Measurements from ENCODE around the gene DNAJA2. TPM values are rescaled to one million over a fixed set of nuclear protein-coding genes. Genes with fewer than 3 reads are reported as not detected.

Gene DNAJA2
- total and polyA plus RNA-seq, 2 of the 4 experiments (the other 2 are of a cell fraction): 18.6 to 53.9 TPM

- Histone ChIP-seq H3K27me3 (ENCODE audit: control insufficient read depth, insufficient read depth, low read length) (peaks cover 4% of the 10 kb centered on the region), H3K23ac (ENCODE audit: low read depth, low read length) (no peak overlapping the region), H2AK5ac (ENCODE audit: low read depth, low read length) (no peak overlapping the region), H2BK20ac (ENCODE audit: low read depth, low read length) (no peak overlapping the region), H3K9ac (ENCODE audit: low read depth, low read length) (no peak overlapping the region), H3K79me1 (ENCODE audit: low read depth in 1 of 2, low read length in 2 of 2) (no peaks in the 10 kb centered on the region), H3K4ac (ENCODE audit: low read depth, low read length) (no peak overlapping the region), H2BK15ac (ENCODE audit: low read depth, low read length) (no peak overlapping the region), H3K14ac (replicated peaks; ENCODE audit: low read depth, low read length) (no peak overlapping the region), H3K18ac (ENCODE audit: low read depth, low read length) (no peak overlapping the region), H2AFZ (replicated peaks; ENCODE audit: low read length, poor library complexity) (no peak overlapping the region), H3K9me1 (ENCODE audit: insufficient read depth, low read length) (no peaks in the 10 kb centered on the region), H2AK9ac (replicated peaks; ENCODE audit: low read depth, low read length, poor library complexity) (no peak overlapping the region), H4K8ac (ENCODE audit: low read depth in 2 of 2, low read length in 2 of 2) (no peak overlapping the region), H2BK120ac (ENCODE audit: low read depth, low read length) (no peak overlapping the region), H3K9me3 (ENCODE audit: control insufficient read depth, insufficient read depth, low read length) (no peaks in the 10 kb centered on the region), H4K20me1 (ENCODE audit: insufficient read depth, low read length) (no peaks in the 10 kb centered on the region), H3K4me2 (ENCODE audit: low read depth, low read length) (no peak overlapping the region), H2BK5ac (ENCODE audit: low read depth, low read length, poor library complexity, severe bottlenecking) (no peak overlapping the region), H3K36me3 (ENCODE audit: control insufficient read depth, insufficient read depth, low read length) (no peaks in the 10 kb centered on the region), H3K4me1 (ENCODE audit: control insufficient read depth, insufficient read depth, low read length) (no peaks in the 10 kb centered on the region), H3K4me3 (ENCODE audit: insufficient read depth, low read depth, low read length) (no peak overlapping the region), H4K5ac (ENCODE audit: low read depth, low read length) (no peak overlapping the region), H4K91ac (ENCODE audit: insufficient read depth, low read depth, low read length) (no peak overlapping the region), H3K56ac (ENCODE audit: extremely low read depth, insufficient read depth, low read length) (no peak overlapping the region), H3K27ac (ENCODE audit: insufficient read depth, low read length) (no peak overlapping the region)
- BruUV-seq (replicated peaks): no TSS peak
- in situ Hi-C loops (cut with MboI; ENCODE audit: low sequenced_read_pairs) (no loop called here), dilution Hi-C loops (cut with HindIII; ENCODE audit: low sequenced_read_pairs, unreplicated experiment) (no loop called here), intact Hi-C loops (cut with micrococcal nuclease) (no loop called here)
- DNase-seq: no peak
- no CpG with 5 or more reads among the region's 2 CpGs for WGBS, 2 experiments (ENCODE audit: extremely low coverage in 2 of 2, insufficient read length in 1 of 2)
- ATAC-seq (ENCODE audit: low read depth): no peak
- ChIA-PET POLR2A (ENCODE audit: unreplicated experiment) (no interaction called here), CTCF (interaction anchor here (0.9 to 1.5 kb wide), 3 partner anchors 14 to 1140 kb away, joined by 3 to 8 read pairs (median 3); no protein-coding TSS in a partner anchor)
- no peak for TF ChIP-seq ELK1 (IDR thresholded peaks at IDR 0.05; ENCODE audit: borderline replicate concordance, low read depth, low read length)
- TF ChIP-seq CTCF (conservative IDR thresholded peaks at IDR 0.05; ENCODE audit: low read depth, low read length): peak; percentile 26; the same call in 1 of the 2 replicates
- no peak for TF ChIP-seq NFE2L2 (IDR thresholded peaks at IDR 0.05; ENCODE audit: low read depth, low read length)
- TF ChIP-seq MXI1 (IDR thresholded peaks at IDR 0.05; ENCODE audit: borderline replicate concordance, low read depth, low read length): no peak
- TF ChIP-seq MAZ (IDR thresholded peaks at IDR 0.05; ENCODE audit: borderline replicate concordance, low read depth, low read length): no peak
- TF ChIP-seq MAFK (IDR thresholded peaks at IDR 0.05; ENCODE audit: low read depth, low read length): no peak
- no peak for TF ChIP-seq RFX5 (IDR thresholded peaks at IDR 0.05; ENCODE audit: low read depth, low read length)
Measured at GRCh38 chr16:47019568-47019967, 46.1 kb upstream of the DNAJA2 start.
